GM12874 (cell line): ENCODE measurements around the gene PPP1R16B.

ENCODE experiments used
- TF ChIP-seq, protein P1 (sequence below): IDR thresholded peaks from 2 replicates; pipeline ENCODE4 v1.5.1; 2011; ENCODE audit warnings: low read depth, mild to moderate bottlenecking, control low read depth, low read length, moderate library complexity; ENCODE audit not compliant: insufficient read depth

PPP1R16B gene

DNA sequence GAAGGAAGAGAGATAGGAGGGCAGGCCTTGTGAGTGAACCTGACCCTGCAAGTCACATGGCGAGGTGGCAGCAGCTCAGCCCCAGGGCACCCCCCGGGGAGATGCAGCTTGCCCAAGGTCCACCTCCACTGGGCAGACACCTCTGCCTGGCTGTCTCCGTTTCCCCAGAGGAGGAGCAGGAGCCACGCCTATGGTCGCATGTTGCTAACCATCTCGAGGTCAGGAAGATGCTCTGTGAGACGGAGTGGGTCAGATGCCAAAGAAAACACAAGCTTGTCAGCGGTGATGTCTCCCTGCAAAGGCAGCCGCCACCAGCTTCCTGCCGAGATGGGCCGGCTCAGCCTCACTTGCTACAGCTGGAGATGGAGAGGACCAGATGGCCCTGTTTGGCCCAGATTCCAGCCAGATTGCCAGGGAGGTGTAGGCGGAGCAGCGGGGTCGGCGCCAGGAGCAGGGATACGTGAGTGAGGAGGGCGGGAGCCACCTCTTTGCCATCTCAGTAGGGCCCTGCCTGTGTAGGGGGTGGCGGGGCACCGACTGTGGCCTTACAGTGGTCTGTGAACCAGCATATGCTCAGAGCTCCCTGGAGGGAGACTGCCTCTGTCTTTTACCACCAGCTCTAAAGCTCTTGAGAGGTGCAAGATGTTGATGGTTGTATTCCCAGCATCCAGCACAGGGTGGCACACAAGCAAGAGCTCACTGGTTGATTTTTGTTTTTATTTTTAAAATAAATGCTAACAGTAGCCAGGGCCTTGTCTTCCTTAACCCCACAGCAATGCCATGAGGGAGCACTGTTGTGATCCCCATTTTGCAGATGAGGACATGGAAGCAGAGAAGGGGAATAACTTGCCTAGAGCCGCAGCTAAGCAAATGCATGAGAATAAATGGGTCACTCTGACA lies 77.8 kb downstream of the PPP1R16B start:
- TF ChIP-seq, protein P1, sequence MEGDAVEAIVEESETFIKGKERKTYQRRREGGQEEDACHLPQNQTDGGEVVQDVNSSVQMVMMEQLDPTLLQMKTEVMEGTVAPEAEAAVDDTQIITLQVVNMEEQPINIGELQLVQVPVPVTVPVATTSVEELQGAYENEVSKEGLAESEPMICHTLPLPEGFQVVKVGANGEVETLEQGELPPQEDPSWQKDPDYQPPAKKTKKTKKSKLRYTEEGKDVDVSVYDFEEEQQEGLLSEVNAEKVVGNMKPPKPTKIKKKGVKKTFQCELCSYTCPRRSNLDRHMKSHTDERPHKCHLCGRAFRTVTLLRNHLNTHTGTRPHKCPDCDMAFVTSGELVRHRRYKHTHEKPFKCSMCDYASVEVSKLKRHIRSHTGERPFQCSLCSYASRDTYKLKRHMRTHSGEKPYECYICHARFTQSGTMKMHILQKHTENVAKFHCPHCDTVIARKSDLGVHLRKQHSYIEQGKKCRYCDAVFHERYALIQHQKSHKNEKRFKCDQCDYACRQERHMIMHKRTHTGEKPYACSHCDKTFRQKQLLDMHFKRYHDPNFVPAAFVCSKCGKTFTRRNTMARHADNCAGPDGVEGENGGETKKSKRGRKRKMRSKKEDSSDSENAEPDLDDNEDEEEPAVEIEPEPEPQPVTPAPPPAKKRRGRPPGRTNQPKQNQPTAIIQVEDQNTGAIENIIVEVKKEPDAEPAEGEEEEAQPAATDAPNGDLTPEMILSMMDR = no peak

DNA sequence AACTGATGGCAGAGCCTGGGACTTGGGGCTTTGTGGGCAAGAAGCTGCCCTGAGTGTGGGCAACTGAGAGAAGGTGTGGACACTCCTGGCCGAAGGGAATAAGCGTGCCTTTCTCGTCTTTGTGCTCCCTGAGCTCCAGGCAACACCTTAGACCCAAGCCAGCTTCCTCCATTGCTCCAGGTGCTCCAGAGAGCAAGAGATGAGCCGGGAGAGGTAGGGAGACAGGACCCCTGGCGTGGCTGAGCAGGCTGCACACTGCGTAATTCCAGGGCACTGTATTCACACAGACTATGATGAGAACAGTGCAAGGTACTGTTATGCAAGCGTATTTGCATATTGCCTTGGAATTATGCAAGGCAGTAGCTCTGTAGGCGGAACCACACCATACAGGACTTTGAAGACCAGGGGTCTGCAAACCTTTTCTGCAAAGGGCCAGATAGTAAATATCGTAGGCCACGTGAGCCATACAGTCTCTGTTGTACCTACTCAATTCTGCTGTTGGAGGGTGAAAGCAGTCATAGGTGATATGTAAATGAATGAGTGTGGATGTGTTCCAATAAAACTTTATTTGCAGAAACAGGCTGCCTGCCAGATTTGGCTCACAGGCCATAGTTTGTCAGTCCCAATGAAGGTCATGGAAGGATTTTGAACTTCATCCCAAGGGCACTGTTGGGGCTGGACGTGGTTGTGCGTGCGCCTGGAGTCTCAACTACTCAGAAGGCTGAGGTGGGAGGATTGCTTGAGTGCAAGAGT lies 78.7 kb downstream of the PPP1R16B start:
- TF ChIP-seq, protein P1 = no peak

DNA sequence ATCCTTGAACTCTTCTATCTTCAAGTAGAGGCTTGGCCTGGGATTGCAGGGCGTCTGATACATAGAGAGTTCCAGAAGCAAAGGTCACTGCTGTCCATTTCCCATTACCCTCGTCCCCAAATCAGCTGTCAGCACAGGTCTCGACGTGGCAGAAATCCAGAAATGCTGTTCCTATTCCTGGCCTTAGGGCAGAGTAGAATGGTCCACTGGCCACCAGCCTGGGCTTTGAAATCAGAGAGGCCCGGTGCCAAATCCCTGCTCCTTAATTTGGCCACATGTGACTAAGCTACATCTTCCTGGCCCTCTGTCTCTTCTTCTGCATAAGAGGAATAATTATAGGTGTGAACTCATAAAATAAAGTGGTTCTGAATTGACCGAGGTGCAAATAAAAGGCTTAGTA lies 79.9 kb downstream of the PPP1R16B start:
- TF ChIP-seq, protein P1 = no peak

DNA sequence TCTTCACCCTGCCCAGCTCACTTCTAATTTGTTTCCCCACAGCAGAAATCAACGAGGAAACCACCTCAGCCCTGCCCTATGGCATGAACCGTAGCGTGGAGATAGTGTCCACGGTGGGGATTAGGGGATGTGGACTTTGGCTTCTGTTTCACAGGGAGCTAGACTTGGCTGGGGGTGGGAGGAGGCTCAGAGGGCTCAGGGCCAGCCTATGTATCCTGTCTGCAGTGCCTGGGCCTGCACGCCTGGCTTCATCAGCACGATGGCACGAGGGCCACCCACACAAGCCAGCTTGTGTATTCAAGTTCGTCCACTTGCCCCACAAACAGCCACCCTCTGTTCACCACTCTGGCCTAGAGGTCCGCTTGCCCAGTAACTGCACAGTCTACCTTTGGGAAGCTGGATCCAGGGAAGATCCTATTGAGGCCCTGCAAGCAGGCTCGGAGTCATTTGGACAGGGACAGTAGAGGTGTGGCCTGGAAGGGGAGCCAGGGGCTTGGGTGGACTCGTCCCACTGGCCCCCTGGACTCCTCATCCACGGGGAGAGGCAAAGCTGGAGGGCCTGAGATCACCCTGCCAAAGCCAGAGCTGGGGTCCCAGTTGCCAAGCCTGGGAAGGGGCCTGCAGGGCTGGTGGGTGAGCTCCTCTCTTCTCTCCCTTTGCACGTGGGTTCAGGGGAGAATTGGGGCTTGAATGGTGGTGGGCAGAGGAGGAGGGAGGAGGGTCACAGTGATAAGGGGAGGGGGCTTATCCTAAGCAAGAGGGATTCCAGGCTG lies 82.7 kb downstream of the PPP1R16B start:
- TF ChIP-seq, protein P1 = no peak

DNA sequence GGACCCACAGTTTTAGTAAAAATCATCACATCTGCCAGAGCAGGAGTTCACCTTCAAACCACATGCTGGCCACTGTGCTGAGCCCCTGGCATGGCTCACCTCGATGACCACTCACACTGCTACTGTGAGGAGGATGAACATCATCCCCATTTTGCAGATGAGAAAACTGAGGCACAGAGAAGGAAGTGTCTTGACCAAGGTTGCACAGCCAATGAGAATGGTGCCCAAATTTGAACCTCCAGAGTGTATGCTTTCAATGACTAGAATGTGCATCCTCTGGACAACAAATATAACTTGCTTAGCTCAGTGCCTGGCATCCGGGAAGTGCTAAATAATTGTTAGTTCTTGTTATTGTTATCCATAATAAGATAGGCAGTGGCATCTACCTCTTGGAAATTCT lies 83.6 kb downstream of the PPP1R16B start:
- TF ChIP-seq, protein P1 = no peak

DNA sequence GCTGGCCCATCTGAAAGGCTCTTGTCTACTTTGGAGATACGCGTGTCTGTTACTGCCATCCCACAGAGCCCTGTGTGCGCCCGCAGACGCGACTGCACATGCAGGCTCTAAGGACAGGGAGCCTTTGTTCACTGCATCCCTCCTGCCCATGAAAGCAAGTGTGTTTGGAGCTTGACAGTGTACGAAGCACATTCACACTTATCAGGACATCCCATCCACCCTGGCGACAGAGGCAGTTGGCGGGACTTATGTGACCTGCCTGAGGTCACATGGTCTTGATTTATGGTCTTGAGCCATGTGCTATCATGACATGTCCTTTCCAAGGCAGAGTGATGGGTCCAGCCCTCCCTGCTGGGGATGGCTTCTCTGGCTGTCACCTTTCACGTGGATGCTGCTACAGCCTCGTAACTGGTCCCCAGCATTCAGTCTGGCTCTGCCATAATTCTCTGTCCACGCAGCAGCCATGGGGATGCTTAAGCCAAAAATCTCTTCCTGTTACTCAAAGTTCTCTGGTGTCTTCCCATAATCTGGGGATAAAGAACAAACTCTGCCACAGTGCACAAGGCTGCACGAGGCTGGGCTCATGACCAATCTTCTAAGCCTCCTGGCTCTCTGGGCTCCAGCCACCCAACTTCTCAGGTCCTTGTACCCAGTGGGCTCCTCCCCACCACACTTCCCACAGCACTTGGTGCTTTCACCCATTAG lies 84.4 kb downstream of the PPP1R16B start:
- TF ChIP-seq, protein P1 = no peak
